ENCODE measurements around the gene PRKCE. TPM values are rescaled to one million over a fixed set of nuclear protein-coding genes. Genes with fewer than 3 reads are reported as not detected.
A peak's percentile ranks its signal among the peaks of the same experiment; 100 is the strongest.

Gene PRKCE
- total and polyA plus RNA-seq, 2 experiments from 2014 or later: 0.94 to 1.2 TPM

DNA sequence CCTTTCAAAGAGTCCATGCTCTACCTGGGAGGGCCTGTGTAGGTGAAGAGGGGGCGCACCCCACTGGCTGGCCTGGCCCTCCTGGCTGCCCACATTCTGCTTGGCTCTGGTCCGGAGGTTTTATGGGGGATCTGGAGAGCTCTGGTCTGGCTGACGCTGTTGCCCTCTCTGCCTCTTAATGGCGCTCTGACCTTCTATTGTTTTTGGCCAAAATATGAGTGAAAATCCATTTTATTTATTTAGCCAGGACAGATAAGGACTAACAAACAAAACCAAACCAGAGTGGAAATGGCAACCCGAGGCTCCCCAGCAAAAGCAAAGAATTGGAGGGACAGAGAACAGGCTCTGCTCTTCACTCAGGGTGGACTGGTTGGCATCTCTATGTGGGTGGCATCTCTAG, 45.7 kb downstream of the PRKCE start:
- H3K4me1 Mint-ChIP-seq: peaks cover 3% of the 10 kb centered on the region; the same call in 1 of the 3 replicates

More for the DNA sequence above, 45.7 kb downstream of the PRKCE start:
- Histone ChIP-seq H3K27me3 (ENCODE audit: insufficient read depth) (no peaks in the 10 kb centered on the region), H3K9me2 (ENCODE audit: insufficient read depth) (0 out of 2 replicates have a peak, but pooled peaks cover 4% of the 10 kb centered on the region), H3K79me2 (replicated peaks; ENCODE audit: insufficient read depth) (no peaks in the 10 kb centered on the region), H3F3A (replicated peaks; ENCODE audit: low read depth) (no peaks in the 10 kb centered on the region), H3K4me1 (ENCODE audit: insufficient read depth) (no peaks in the 10 kb centered on the region), H4K20me1 (replicated peaks; ENCODE audit: insufficient read depth) (no peaks in the 10 kb centered on the region), H3K4me3 (no peak overlapping the region), H3K27ac (ENCODE audit: low read depth) (no peak overlapping the region), H2AFZ (peak overlapping the region; percentile 43; the same call in 1 of the 2 replicates), H3K36me3 (ENCODE audit: insufficient read depth) (no peaks in the 10 kb centered on the region), H3K4me2 (no peak overlapping the region)
- Mint-ChIP-seq H3K27me3 (ENCODE audit: insufficient read depth, low read depth, poor library complexity) (peaks cover 7% of the 10 kb centered on the region), H3K9me3 (no peaks in the 10 kb centered on the region), H3K36me3 (ENCODE audit: low read depth) (no peaks in the 10 kb centered on the region), H3K4me3 (no peak overlapping the region), H3K27ac (no peak overlapping the region)
- ATAC-seq: no peak
- no peak for DNase-seq (ENCODE audit: low spot score)
- TF ChIP-seq ZNF462 (CRISPR knock-in tag; IDR thresholded peaks at IDR 0.05): no peak
- TF ChIP-seq EZH2 (IDR thresholded peaks at IDR 0.05; ENCODE audit: low read depth, unreplicated experiment): no peak
- TF ChIP-seq, protein P1, sequence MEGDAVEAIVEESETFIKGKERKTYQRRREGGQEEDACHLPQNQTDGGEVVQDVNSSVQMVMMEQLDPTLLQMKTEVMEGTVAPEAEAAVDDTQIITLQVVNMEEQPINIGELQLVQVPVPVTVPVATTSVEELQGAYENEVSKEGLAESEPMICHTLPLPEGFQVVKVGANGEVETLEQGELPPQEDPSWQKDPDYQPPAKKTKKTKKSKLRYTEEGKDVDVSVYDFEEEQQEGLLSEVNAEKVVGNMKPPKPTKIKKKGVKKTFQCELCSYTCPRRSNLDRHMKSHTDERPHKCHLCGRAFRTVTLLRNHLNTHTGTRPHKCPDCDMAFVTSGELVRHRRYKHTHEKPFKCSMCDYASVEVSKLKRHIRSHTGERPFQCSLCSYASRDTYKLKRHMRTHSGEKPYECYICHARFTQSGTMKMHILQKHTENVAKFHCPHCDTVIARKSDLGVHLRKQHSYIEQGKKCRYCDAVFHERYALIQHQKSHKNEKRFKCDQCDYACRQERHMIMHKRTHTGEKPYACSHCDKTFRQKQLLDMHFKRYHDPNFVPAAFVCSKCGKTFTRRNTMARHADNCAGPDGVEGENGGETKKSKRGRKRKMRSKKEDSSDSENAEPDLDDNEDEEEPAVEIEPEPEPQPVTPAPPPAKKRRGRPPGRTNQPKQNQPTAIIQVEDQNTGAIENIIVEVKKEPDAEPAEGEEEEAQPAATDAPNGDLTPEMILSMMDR (conservative IDR thresholded peaks at IDR 0.05; ENCODE audit: low read depth in 2 of 2): no peak
- TF ChIP-seq EZH2phosphoT487 (IDR thresholded peaks at IDR 0.05; ENCODE audit: unreplicated experiment): no peak
- no peak for TF ChIP-seq ETS1 (IDR thresholded peaks at IDR 0.05)
- TF ChIP-seq POLR2AphosphoS5 (IDR thresholded peaks at IDR 0.05; ENCODE audit: low read depth): no peak
- no peak for TF ChIP-seq JUNB (IDR thresholded peaks at IDR 0.05; ENCODE audit: unreplicated experiment)
- no peak for TF ChIP-seq ZNF114 (CRISPR knock-in tag; IDR thresholded peaks at IDR 0.05)
- TF ChIP-seq STAT1 (IDR thresholded peaks at IDR 0.05; ENCODE audit: unreplicated experiment): no peak
- TF ChIP-seq NANOG (IDR thresholded peaks at IDR 0.05; ENCODE audit: borderline replicate concordance): no peak
- TF ChIP-seq ZNF331 (CRISPR knock-in tag; IDR thresholded peaks at IDR 0.05; ENCODE audit: low read depth): no peak
- no peak for TF ChIP-seq CREB1 (CRISPR knock-in tag; IDR thresholded peaks at IDR 0.05; ENCODE audit: low read depth)
- TF ChIP-seq, protein P2, sequence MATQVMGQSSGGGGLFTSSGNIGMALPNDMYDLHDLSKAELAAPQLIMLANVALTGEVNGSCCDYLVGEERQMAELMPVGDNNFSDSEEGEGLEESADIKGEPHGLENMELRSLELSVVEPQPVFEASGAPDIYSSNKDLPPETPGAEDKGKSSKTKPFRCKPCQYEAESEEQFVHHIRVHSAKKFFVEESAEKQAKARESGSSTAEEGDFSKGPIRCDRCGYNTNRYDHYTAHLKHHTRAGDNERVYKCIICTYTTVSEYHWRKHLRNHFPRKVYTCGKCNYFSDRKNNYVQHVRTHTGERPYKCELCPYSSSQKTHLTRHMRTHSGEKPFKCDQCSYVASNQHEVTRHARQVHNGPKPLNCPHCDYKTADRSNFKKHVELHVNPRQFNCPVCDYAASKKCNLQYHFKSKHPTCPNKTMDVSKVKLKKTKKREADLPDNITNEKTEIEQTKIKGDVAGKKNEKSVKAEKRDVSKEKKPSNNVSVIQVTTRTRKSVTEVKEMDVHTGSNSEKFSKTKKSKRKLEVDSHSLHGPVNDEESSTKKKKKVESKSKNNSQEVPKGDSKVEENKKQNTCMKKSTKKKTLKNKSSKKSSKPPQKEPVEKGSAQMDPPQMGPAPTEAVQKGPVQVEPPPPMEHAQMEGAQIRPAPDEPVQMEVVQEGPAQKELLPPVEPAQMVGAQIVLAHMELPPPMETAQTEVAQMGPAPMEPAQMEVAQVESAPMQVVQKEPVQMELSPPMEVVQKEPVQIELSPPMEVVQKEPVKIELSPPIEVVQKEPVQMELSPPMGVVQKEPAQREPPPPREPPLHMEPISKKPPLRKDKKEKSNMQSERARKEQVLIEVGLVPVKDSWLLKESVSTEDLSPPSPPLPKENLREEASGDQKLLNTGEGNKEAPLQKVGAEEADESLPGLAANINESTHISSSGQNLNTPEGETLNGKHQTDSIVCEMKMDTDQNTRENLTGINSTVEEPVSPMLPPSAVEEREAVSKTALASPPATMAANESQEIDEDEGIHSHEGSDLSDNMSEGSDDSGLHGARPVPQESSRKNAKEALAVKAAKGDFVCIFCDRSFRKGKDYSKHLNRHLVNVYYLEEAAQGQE (IDR thresholded peaks at IDR 0.05; ENCODE audit: unreplicated experiment): no peak
